Upper lobe of left lung (tissue), 6 donors: ENCODE data around the gene PODXL2. TPM values are rescaled to one million over a fixed set of nuclear protein-coding genes. Genes with fewer than 3 reads are reported as not detected.

Source experiments
- ATAC-seq, 2 donors: fragments of 200-7000 bp; cut with Tn5 transposase; one replicate each; pipeline ENCODE4 v1.9.1; 2022; ENCODE audit warnings: mild to moderate bottlenecking in 2 of 2, moderate library complexity in 2 of 2; ENCODE audit not compliant: low FRiP score in 2 of 2
- DNase-seq, 2 donors: peaks; one replicate each; pipeline ENCODE4 v3.0.0-alpha.2; 2019 to 2020
- H3K27ac ChIP-seq, 4 donors: fragments of 200-600 bp; sonication (generic); one replicate each; pipeline ENCODE4 v1.5.1; 2016 to 2019
- H3K27me3 ChIP-seq, 4 donors: fragments of 200-600 bp; sonication (generic); one replicate each; pipeline ENCODE4 v1.5.1; 2017 to 2019
- H3K36me3 ChIP-seq, 4 donors: fragments of 200-600 bp; sonication (generic); one replicate each; pipeline ENCODE4 v1.5.1; 2016 to 2019
- H3K4me1 ChIP-seq, 4 donors: fragments of 200-600 bp; sonication (generic); one replicate each; pipeline ENCODE4 v1.5.1; 2018 to 2019
- H3K4me3 ChIP-seq, 4 donors: fragments of 200-600 bp; sonication (generic); one replicate each; pipeline ENCODE4 v1.5.1; 2017 to 2019; ENCODE audit warnings: mild to moderate bottlenecking in 2 of 4, moderate library complexity in 1 of 4
- H3K9me3 ChIP-seq, 4 donors: fragments of 200-600 bp; sonication (generic); one replicate each; pipeline ENCODE4 v1.5.1; 2018 to 2019
- EP300 ChIP-seq, 4 donors: sonication (generic); formaldehyde crosslinking; IDR thresholded peaks; one replicate each; pipeline ENCODE4 v1.5.1; 2017; ENCODE audit warnings: antibody characterized with exemption in 4 of 4, control low read depth in 2 of 4
- POLR2A ChIP-seq, 4 donors: fragments of 450-650 bp; IDR thresholded peaks; one replicate each; pipeline ENCODE4 v1.5.1; 2016 to 2017; ENCODE audit warnings: antibody characterized with exemption in 4 of 4, mild to moderate bottlenecking in 2 of 4
- POLR2AphosphoS5 ChIP-seq, 2 donors: sonication (generic); formaldehyde crosslinking; IDR thresholded peaks; one replicate each; pipeline ENCODE4 v1.5.1; 2017; ENCODE audit warnings: antibody characterized with exemption in 2 of 2
- WGBS, 2 donors: methylation state at CpG; one replicate each; pipeline ENCODE4 v1.1.5; 2017 to 2018; 5-methylcytosine and 5-hydroxymethylcytosine counted together
- total RNA-seq, 6 donors: library from RNA; depleted of rRNA in 4 of 6; stranded (reverse); fragments of >200 nt in 4 of 6; gene quantifications; one replicate each; pipeline versions ENCODE4 v1.1.0 to v1.2.1, GENCODE V29; 2016 to 2021
- TF ChIP-seq, protein P1 (sequence below), 6 experiments: fragments of 450-650 bp in 4 of 6; fragments of 200-600 bp in 2 of 6; sonication (generic) in 2 of 6; IDR thresholded peaks; one replicate each; pipeline ENCODE4 v1.5.1; 2016 to 2019; ENCODE audit warnings: antibody characterized with exemption in 6 of 6
- donor health status: DM: no; HTN: no; CAD: no; lungs with moderate emphysema.
- donor health status: DM: no; HTN: yes; CAD: no; lungs with severe emphysema.

Gene PODXL2
- total RNA-seq, 6 donors from 2014 or later, result 1.0 to 5.1 (median 3.5) TPM

DNA sequence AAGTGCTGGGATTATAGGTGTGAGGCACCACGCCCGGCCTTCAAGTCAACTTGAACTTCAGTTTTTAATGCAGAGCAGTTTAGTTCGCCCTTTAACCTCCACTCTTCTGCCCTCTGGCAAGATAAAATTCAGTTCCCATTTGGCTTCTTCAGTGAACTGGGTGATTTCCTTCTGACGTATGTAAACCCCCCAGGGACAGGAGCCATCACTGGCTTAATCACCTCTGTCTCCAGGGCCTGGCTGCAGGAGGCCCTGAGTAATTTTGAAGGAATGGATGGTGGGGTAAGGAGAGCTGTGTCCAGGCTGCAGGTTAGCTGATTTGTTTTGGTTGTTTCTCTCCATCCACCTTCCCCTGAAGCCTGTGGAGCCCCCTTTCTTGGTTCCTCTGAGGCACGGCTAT, 18.9 kb upstream of the PODXL2 start:
- Histone ChIP-seq H3K27ac (no peak overlapping the region), H3K4me3 (no peak overlapping the region), H3K9me3 (no peaks in the 10 kb centered on the region), H3K4me1 (peaks cover 0 to 7% (median 5%) of the 10 kb centered on the region in 4 donors), H3K36me3 (peaks cover 0 to 37% (median 24%) of the 10 kb centered on the region in 4 donors), H3K27me3 (no peaks in the 10 kb centered on the region)
- 89 to 92% methylated on average over 5 of the region's 5 CpGs for WGBS, 2 donors
- TF ChIP-seq EP300 (IDR thresholded peaks at IDR 0.05), result no peak
- no peak for TF ChIP-seq POLR2AphosphoS5 (IDR thresholded peaks at IDR 0.05)
- TF ChIP-seq POLR2A (IDR thresholded peaks at IDR 0.05), result no peak
- TF ChIP-seq, protein P1, sequence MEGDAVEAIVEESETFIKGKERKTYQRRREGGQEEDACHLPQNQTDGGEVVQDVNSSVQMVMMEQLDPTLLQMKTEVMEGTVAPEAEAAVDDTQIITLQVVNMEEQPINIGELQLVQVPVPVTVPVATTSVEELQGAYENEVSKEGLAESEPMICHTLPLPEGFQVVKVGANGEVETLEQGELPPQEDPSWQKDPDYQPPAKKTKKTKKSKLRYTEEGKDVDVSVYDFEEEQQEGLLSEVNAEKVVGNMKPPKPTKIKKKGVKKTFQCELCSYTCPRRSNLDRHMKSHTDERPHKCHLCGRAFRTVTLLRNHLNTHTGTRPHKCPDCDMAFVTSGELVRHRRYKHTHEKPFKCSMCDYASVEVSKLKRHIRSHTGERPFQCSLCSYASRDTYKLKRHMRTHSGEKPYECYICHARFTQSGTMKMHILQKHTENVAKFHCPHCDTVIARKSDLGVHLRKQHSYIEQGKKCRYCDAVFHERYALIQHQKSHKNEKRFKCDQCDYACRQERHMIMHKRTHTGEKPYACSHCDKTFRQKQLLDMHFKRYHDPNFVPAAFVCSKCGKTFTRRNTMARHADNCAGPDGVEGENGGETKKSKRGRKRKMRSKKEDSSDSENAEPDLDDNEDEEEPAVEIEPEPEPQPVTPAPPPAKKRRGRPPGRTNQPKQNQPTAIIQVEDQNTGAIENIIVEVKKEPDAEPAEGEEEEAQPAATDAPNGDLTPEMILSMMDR (IDR thresholded peaks at IDR 0.05), result no peak
- DNase-seq (no peak), ATAC-seq (no peak)

DNA sequence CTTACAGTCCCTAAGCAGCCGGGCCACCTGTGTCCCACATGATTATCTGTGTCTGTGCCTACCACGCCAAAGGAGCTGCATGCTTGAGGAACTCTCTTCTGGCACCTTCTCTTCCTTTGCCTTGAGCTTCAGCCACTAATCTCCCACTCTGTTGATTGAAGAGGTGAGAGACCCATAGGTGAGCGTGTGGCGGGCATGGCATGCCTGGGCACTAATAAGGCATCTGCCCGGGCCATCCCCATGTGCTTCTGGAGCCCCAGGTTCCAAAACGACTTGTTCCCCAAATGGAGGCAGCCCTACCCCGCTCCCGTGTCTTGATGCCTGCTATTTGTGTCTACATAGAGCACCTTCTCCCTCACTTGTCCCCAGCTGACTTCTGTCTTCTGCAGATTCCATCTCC, 17.7 kb upstream of the PODXL2 start:
- DNase-seq (no peak), ATAC-seq (no peak)
- Histone ChIP-seq H3K9me3 (no peaks in the 10 kb centered on the region), H3K4me3 (no peak overlapping the region), H3K36me3 (peaks cover 0 to 31% (median 21%) of the 10 kb centered on the region in 4 donors), H3K4me1 (peaks cover 0 to 7% (median 5%) of the 10 kb centered on the region in 4 donors), H3K27ac (no peak overlapping the region), H3K27me3 (no peaks in the 10 kb centered on the region)
- WGBS, 2 donors, result 94% methylated on average over 8 of the region's 8 CpGs
- TF ChIP-seq POLR2AphosphoS5 (IDR thresholded peaks at IDR 0.05) (no peak), EP300 (IDR thresholded peaks at IDR 0.05) (no peak), POLR2A (IDR thresholded peaks at IDR 0.05) (no peak)
- TF ChIP-seq, protein P1 (IDR thresholded peaks at IDR 0.05), result no peak

DNA sequence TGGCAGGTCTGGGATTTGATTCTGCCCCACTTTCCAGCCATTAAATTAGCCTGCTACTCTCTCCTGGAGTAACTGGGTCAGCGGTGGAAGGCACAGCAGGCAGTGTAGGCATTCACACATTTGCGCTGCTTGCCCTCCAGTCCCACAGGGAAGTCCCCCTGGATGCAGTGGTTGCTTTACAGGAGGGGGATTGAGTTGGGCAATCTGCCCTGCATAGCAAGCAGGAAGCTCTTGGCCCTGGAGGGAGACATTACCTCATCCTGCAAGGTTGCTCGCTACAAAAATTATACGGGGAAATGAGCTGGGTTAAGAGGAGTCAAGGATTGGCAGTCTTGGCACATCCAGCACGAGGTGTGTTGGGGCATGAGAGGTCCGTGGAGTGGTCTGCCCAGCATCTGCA, 16.0 kb upstream of the PODXL2 start:
- peak in 1 of 2 donors; percentile 74 for DNase-seq

DNA sequence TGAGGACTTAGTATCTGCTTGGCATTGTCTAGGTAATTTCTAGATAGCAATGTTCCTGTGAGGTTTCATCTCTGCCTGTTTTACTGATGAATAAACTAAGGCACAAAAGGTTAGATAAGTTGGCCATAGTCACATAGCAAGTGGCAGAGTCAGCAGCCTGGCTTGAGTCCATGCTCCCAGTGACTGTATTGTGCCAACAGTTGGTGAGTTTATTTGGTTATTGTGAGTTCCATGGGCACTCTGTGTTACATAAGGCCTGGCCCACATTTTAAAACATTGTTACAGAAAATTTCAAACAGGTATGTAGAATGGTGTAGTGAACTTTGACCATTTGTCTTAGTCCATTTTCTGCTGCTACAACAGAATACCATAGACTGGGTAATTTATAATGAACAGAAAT, 15.6 kb upstream of the PODXL2 start:
- Histone ChIP-seq H3K27me3 (no peaks in the 10 kb centered on the region), H3K4me3 (no peak overlapping the region), H3K27ac (no peak overlapping the region), H3K36me3 (peaks cover 0 to 27% (median 18%) of the 10 kb centered on the region in 4 donors), H3K4me1 (peaks cover 0 to 7% (median 5%) of the 10 kb centered on the region in 4 donors), H3K9me3 (no peaks in the 10 kb centered on the region)
- ATAC-seq (no peak), DNase-seq (peak in 1 of 2 donors; percentile 45)
- TF ChIP-seq POLR2AphosphoS5 (IDR thresholded peaks at IDR 0.05) (no peak), POLR2A (IDR thresholded peaks at IDR 0.05) (no peak)
- TF ChIP-seq, protein P1 (IDR thresholded peaks at IDR 0.05), result no peak

More for the DNA sequence above, 16.0 kb upstream of the PODXL2 start:
- TF ChIP-seq POLR2A (IDR thresholded peaks at IDR 0.05) (no peak), EP300 (IDR thresholded peaks at IDR 0.05) (peak in 1 of 4 donors; percentile 26), POLR2AphosphoS5 (IDR thresholded peaks at IDR 0.05) (peak in 1 of 2 donors; percentile 24)
- TF ChIP-seq, protein P1 (IDR thresholded peaks at IDR 0.05), result no peak
- Histone ChIP-seq H3K4me1 (peaks cover 0 to 7% (median 5%) of the 10 kb centered on the region in 4 donors), H3K36me3 (peaks cover 0 to 27% (median 20%) of the 10 kb centered on the region in 4 donors), H3K4me3 (no peak overlapping the region), H3K27me3 (no peaks in the 10 kb centered on the region), H3K9me3 (no peaks in the 10 kb centered on the region), H3K27ac (no peak overlapping the region)
- ATAC-seq, result peak; percentile 33 to 68
- 47 to 57% methylated on average over 5 to 6 of the region's 6 CpGs for WGBS, 2 donors

DNA sequence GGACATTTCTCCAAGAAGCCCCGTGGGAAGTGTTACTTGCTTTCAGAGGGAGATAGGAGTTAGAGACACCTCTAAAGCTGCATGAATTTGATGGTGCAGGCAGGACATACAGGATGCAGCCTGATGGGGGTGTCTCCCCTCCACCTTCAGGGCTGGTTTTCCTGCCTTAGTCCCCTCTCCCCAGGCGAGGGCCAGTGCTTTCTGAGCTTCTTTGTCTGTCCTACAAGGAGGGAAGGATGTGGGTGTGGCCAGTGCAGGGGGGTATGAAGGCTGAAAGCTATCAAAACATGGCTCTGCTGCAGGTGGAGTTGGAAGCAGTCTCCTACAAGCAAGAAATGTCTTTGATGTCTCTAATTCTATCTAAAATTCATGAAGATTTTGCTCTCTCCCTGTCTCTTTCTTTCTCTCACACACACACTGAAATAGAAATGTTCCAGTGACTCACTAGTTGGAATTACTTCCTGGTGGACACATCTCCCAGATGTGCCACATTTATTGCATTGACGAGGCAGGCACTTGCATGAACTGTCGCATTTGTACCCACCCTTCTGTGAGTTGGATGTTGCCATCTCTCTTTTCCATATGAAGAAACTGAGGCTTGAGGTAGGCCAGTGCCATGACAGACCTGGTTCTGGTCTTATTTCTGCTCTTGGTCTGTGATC, 13.9 kb upstream of the PODXL2 start:
- no peak for TF ChIP-seq POLR2A (IDR thresholded peaks at IDR 0.05)
- no peak for TF ChIP-seq POLR2AphosphoS5 (IDR thresholded peaks at IDR 0.05)
- no peak for TF ChIP-seq EP300 (IDR thresholded peaks at IDR 0.05)
- TF ChIP-seq, protein P1 (IDR thresholded peaks at IDR 0.05), result no peak
- DNase-seq (no peak), ATAC-seq (no peak)
- Histone ChIP-seq H3K4me3 (no peak overlapping the region), H3K4me1 (peaks cover 0 to 7% (median 5%) of the 10 kb centered on the region in 4 donors), H3K27ac (no peak overlapping the region), H3K9me3 (no peaks in the 10 kb centered on the region), H3K27me3 (no peaks in the 10 kb centered on the region), H3K36me3 (peaks cover 0 to 30% (median 15%) of the 10 kb centered on the region in 4 donors)
- WGBS, 2 donors, result 80 to 82% methylated on average over 4 of the region's 4 CpGs
